Measurements from ENCODE around the gene PSMD8.
A peak's percentile ranks its signal among the peaks of the same experiment; 100 is the strongest.

Gene PSMD8

DNA sequence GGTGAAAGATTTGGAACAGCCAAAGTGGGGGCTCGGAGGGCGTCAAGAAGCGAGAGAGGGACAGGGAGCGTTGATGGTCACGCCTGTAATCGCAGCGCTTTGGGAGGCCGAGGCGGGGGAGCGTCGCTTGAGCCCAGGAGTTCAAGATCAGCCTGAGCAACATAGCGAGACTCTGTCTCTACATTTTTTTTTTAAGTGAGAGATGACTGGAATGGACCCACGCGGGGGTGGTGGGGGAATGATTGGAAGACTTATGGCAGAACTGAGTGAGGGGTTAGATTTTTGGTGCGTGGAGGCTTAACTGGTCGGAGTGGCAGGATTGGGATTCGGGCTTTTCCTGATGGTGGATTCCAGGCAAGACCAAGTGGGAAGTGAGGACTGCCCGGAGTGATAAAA lies 725 bp downstream of the PSMD8 start:
- Histone ChIP-seq H3K27ac (ENCODE audit: low read depth, low read length) (peak overlapping the region; percentile 94), H3K9me3 (ENCODE audit: control insufficient read depth in 5 of 5, low read length in 5 of 5) (no peaks in the 10 kb centered on the region), H3K9ac (ENCODE audit: low read length in 5 of 5) (peak overlapping the region; percentile 92 to 99 (median 97)), H3K4me3 (ENCODE audit: low read depth in 1 of 5, low read length in 5 of 5) (peak overlapping the region; percentile 92 to 98 (median 93)), H3K27me3 (ENCODE audit: control insufficient read depth in 5 of 5, insufficient read depth in 4 of 5, low read length in 5 of 5) (peaks cover 0 to 5% (median 3%) of the 10 kb centered on the region in 5 donors), H3K4me1 (ENCODE audit: control insufficient read depth in 5 of 5, insufficient read depth in 5 of 5, low read length in 5 of 5) (peaks cover 6 to 28% (median 27%) of the 10 kb centered on the region in 5 donors), H3K36me3 (ENCODE audit: control insufficient read depth in 5 of 5, insufficient read depth in 5 of 5, low read length in 5 of 5) (peaks cover 0 to 29% (median 22%) of the 10 kb centered on the region in 5 donors)

DNA sequence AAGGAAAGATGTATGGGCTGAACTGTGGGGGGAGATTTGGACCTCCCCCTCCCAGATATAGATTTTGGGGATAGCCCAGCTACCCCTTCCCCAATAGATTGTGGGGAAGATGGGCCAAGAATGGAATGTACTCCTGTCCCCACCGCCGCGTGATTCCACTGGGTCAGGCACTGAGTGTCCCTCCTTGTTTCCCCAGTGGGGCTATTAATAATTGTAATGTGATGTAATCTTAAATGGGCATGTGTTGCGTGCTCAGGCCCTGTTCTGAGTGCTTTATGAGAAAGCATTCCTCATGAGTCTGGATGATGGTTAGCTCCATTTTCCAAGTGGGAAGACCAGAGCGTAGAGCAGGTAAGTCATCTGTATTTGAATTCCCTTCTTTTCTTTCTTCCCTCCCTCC lies 1.4 kb downstream of the PSMD8 start:
- Histone ChIP-seq H3K4me1 (ENCODE audit: control insufficient read depth in 5 of 5, insufficient read depth in 5 of 5, low read length in 5 of 5) (peaks cover 6 to 28% (median 27%) of the 10 kb centered on the region in 5 donors), H3K9me3 (ENCODE audit: control insufficient read depth in 5 of 5, low read length in 5 of 5) (no peaks in the 10 kb centered on the region), H3K4me3 (ENCODE audit: low read depth in 1 of 5, low read length in 5 of 5) (peak overlapping the region; percentile 92 to 98 (median 93)), H3K27ac (ENCODE audit: low read depth, low read length) (peak overlapping the region; percentile 94), H3K27me3 (ENCODE audit: control insufficient read depth in 5 of 5, insufficient read depth in 4 of 5, low read length in 5 of 5) (no peaks in the 10 kb centered on the region), H3K9ac (ENCODE audit: low read length in 5 of 5) (peak overlapping the region; percentile 92 to 99 (median 97)), H3K36me3 (ENCODE audit: control insufficient read depth in 5 of 5, insufficient read depth in 5 of 5, low read length in 5 of 5) (peaks cover 0 to 36% (median 29%) of the 10 kb centered on the region in 5 donors)

DNA sequence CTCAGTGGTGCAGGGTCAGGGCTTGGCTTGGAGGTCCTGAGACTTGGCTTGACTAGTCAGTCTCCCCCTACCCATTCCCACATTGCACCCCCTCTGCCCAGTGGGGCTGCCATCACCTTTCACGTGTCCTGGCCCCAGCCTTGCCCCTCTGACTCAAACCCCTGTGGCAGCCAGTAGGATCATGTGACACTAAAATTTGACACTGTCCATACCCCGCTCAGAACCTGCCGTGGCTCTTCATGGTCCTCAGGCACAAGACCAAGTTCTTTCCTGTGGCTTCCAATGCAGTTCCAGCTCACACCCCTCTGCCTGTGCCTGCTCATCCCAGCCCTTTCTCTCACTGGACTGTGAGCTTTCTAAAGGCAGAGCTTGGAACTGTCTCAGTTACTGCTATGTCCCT lies 2.2 kb downstream of the PSMD8 start:
- Histone ChIP-seq H3K9ac (ENCODE audit: low read length in 5 of 5) (peak overlapping the region in 3 of 5 donors; percentile 20 to 99 (median 99)), H3K4me3 (ENCODE audit: low read depth in 1 of 5, low read length in 5 of 5) (peak overlapping the region in 4 of 5 donors; percentile 93 to 98 (median 94)), H3K36me3 (ENCODE audit: control insufficient read depth in 5 of 5, insufficient read depth in 5 of 5, low read length in 5 of 5) (peaks cover 0 to 44% (median 37%) of the 10 kb centered on the region in 5 donors), H3K9me3 (ENCODE audit: control insufficient read depth in 5 of 5, low read length in 5 of 5) (no peaks in the 10 kb centered on the region), H3K4me1 (ENCODE audit: control insufficient read depth in 5 of 5, insufficient read depth in 5 of 5, low read length in 5 of 5) (peaks cover 6 to 28% (median 27%) of the 10 kb centered on the region in 5 donors), H3K27me3 (ENCODE audit: control insufficient read depth in 5 of 5, insufficient read depth in 4 of 5, low read length in 5 of 5) (peaks cover 0 to 3% (median 0%) of the 10 kb centered on the region in 5 donors), H3K27ac (ENCODE audit: low read depth, low read length) (peak overlapping the region; percentile 94)

DNA sequence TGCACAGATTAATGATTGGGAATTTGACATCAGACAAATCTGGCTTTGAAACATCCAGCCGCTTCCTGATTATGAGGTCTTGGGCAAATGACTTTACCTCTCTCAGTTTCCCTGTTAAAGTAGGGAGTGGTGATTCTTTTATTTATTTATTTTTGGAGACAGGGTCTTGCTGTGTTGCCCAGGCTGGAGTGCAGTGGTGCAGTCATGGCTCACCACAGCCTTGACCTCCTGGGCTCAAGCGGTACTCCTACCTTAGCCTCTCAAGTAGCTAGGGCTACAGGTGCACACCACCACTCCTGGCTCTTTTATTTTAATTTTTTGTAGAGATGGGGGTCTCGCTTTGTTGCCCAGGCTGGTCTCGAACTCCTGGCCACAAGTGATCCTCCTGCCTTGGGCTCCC lies 2.7 kb downstream of the PSMD8 start:
- peak overlapping the region in 1 of 5 donors; percentile 99 for H3K9ac ChIP-seq (ENCODE audit: low read length in 5 of 5)
- peaks cover 0 to 49% (median 42%) of the 10 kb centered on the region in 5 donors for H3K36me3 ChIP-seq (ENCODE audit: control insufficient read depth in 5 of 5, insufficient read depth in 5 of 5, low read length in 5 of 5)
- H3K27ac ChIP-seq (ENCODE audit: low read depth, low read length) = no peak overlapping the region
- peaks cover 0 to 3% (median 0%) of the 10 kb centered on the region in 5 donors for H3K27me3 ChIP-seq (ENCODE audit: control insufficient read depth in 5 of 5, insufficient read depth in 4 of 5, low read length in 5 of 5)
- H3K4me1 ChIP-seq (ENCODE audit: control insufficient read depth in 5 of 5, insufficient read depth in 5 of 5, low read length in 5 of 5) = peaks cover 6 to 28% (median 27%) of the 10 kb centered on the region in 5 donors
- H3K4me3 ChIP-seq (ENCODE audit: low read depth in 1 of 5, low read length in 5 of 5) = peak overlapping the region in 2 of 5 donors; percentile 11 to 93
- no peaks in the 10 kb centered on the region for H3K9me3 ChIP-seq (ENCODE audit: control insufficient read depth in 5 of 5, low read length in 5 of 5)

DNA sequence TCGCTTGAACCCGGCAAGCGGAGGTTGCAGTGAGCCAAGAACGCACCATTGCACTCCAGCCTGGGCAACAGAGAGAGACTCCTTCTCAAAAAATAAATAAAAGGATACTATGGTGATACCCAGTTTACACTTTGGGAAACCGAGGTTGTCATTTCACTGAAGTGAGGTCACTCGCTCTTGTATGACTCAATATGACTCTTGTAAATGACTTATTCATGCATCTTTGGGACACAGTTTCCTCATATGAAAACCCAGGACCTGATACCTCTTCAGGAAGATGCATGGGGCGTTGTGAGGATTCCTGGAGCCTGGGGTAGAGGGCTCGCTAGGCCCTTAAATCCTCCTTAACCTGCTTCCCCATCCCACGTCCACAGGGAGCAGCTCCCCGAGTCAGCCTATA lies 4.5 kb downstream of the PSMD8 start:
- Histone ChIP-seq H3K27me3 (ENCODE audit: control insufficient read depth in 5 of 5, insufficient read depth in 4 of 5, low read length in 5 of 5) (peaks cover 0 to 3% (median 0%) of the 10 kb centered on the region in 5 donors), H3K9ac (ENCODE audit: low read length in 5 of 5) (no peak overlapping the region), H3K27ac (ENCODE audit: low read depth, low read length) (no peak overlapping the region), H3K4me1 (ENCODE audit: control insufficient read depth in 5 of 5, insufficient read depth in 5 of 5, low read length in 5 of 5) (peaks cover 6 to 27% (median 26%) of the 10 kb centered on the region in 5 donors), H3K9me3 (ENCODE audit: control insufficient read depth in 5 of 5, low read length in 5 of 5) (no peaks in the 10 kb centered on the region), H3K4me3 (ENCODE audit: low read depth in 1 of 5, low read length in 5 of 5) (no peak overlapping the region), H3K36me3 (ENCODE audit: control insufficient read depth in 5 of 5, insufficient read depth in 5 of 5, low read length in 5 of 5) (peaks cover 0 to 67% (median 58%) of the 10 kb centered on the region in 5 donors)

DNA sequence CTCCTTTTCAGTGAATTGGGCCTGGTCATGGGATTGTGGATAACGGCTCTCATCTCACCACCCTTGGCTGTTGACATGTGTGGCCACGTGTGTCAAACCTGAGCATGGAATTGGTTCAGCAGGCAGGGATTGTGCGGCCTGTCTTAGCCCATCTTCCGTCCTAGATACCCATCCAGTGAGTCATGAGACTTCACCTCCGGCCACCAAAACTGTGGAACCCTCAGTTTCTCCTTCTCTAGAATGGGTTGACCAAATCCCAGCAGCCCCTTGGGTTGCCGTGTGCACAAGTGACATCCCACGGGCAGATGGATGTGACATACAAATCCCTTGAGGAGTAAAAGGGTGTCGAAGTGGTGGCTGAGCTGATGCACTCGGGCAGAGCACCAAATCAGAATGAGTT lies 6.8 kb downstream of the PSMD8 start:
- Histone ChIP-seq H3K27me3 (ENCODE audit: control insufficient read depth in 5 of 5, insufficient read depth in 4 of 5, low read length in 5 of 5) (peaks cover 0 to 7% (median 2%) of the 10 kb centered on the region in 5 donors), H3K9ac (ENCODE audit: low read length in 5 of 5) (no peak overlapping the region), H3K9me3 (ENCODE audit: control insufficient read depth in 5 of 5, low read length in 5 of 5) (no peaks in the 10 kb centered on the region), H3K27ac (ENCODE audit: low read depth, low read length) (no peak overlapping the region), H3K4me3 (ENCODE audit: low read depth in 1 of 5, low read length in 5 of 5) (no peak overlapping the region), H3K36me3 (ENCODE audit: control insufficient read depth in 5 of 5, insufficient read depth in 5 of 5, low read length in 5 of 5) (peaks cover 0 to 80% (median 63%) of the 10 kb centered on the region in 5 donors), H3K4me1 (ENCODE audit: control insufficient read depth in 5 of 5, insufficient read depth in 5 of 5, low read length in 5 of 5) (peaks cover under 1 to 15% (median 14%) of the 10 kb centered on the region in 5 donors)

DNA sequence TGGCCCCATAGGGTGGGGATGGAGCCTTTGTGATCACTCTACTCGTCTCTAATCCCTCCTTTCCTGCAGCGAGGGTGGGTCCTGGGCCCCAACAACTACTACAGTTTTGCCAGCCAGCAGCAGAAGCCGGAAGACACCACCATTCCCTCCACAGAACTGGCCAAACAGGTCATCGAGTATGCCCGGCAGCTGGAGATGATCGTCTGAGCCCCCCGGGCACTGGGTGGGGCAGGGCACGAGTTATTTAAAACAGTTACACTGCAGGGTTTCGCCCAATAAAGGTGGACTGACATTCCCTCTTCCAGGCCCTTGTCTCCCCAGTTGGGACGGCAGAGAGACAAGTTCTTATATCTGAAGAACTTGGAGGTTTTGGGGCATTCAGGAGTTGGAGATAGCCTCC lies 8.8 kb downstream of the PSMD8 start:
- H3K9me3 ChIP-seq (ENCODE audit: control insufficient read depth in 5 of 5, low read length in 5 of 5) = no peaks in the 10 kb centered on the region
- no peak overlapping the region for H3K27ac ChIP-seq (ENCODE audit: low read depth, low read length)
- no peak overlapping the region for H3K4me3 ChIP-seq (ENCODE audit: low read depth in 1 of 5, low read length in 5 of 5)
- peaks cover 0 to 26% (median 25%) of the 10 kb centered on the region in 5 donors for H3K4me1 ChIP-seq (ENCODE audit: control insufficient read depth in 5 of 5, insufficient read depth in 5 of 5, low read length in 5 of 5)
- H3K27me3 ChIP-seq (ENCODE audit: control insufficient read depth in 5 of 5, insufficient read depth in 4 of 5, low read length in 5 of 5) = peaks cover 0 to 12% (median 2%) of the 10 kb centered on the region in 5 donors
- H3K9ac ChIP-seq (ENCODE audit: low read length in 5 of 5) = no peak overlapping the region
- peaks cover 0 to 66% (median 53%) of the 10 kb centered on the region in 5 donors for H3K36me3 ChIP-seq (ENCODE audit: control insufficient read depth in 5 of 5, insufficient read depth in 5 of 5, low read length in 5 of 5)

DNA sequence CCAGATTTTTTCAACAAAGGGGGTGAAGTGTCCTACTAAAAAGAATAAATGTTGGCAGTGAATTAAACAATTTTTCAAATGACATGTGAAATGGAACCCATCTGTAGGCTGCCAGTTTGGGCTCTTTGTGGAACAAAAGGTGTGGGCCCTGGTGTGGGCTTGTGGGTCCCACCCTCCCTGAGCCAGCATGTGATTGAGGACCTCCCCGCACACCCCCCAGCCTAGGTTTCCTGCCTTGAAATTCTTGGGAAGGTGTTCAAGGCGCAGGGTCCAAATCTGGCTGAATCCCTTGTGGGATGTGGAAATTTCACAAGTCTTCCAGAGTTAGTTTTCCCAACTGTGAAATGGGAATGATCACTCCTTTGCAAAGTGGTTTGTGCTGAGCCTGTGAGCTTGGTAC lies 9.4 kb downstream of the PSMD8 start:
- no peak overlapping the region for H3K9ac ChIP-seq (ENCODE audit: low read length in 5 of 5)
- peaks cover 0 to 13% (median 2%) of the 10 kb centered on the region in 5 donors for H3K27me3 ChIP-seq (ENCODE audit: control insufficient read depth in 5 of 5, insufficient read depth in 4 of 5, low read length in 5 of 5)
- peaks cover 0 to 65% (median 53%) of the 10 kb centered on the region in 5 donors for H3K36me3 ChIP-seq (ENCODE audit: control insufficient read depth in 5 of 5, insufficient read depth in 5 of 5, low read length in 5 of 5)
- no peak overlapping the region for H3K27ac ChIP-seq (ENCODE audit: low read depth, low read length)
- H3K4me1 ChIP-seq (ENCODE audit: control insufficient read depth in 5 of 5, insufficient read depth in 5 of 5, low read length in 5 of 5) = peaks cover 0 to 30% (median 29%) of the 10 kb centered on the region in 5 donors
- no peaks in the 10 kb centered on the region for H3K9me3 ChIP-seq (ENCODE audit: control insufficient read depth in 5 of 5, low read length in 5 of 5)
- no peak overlapping the region for H3K4me3 ChIP-seq (ENCODE audit: low read depth in 1 of 5, low read length in 5 of 5)

DNA sequence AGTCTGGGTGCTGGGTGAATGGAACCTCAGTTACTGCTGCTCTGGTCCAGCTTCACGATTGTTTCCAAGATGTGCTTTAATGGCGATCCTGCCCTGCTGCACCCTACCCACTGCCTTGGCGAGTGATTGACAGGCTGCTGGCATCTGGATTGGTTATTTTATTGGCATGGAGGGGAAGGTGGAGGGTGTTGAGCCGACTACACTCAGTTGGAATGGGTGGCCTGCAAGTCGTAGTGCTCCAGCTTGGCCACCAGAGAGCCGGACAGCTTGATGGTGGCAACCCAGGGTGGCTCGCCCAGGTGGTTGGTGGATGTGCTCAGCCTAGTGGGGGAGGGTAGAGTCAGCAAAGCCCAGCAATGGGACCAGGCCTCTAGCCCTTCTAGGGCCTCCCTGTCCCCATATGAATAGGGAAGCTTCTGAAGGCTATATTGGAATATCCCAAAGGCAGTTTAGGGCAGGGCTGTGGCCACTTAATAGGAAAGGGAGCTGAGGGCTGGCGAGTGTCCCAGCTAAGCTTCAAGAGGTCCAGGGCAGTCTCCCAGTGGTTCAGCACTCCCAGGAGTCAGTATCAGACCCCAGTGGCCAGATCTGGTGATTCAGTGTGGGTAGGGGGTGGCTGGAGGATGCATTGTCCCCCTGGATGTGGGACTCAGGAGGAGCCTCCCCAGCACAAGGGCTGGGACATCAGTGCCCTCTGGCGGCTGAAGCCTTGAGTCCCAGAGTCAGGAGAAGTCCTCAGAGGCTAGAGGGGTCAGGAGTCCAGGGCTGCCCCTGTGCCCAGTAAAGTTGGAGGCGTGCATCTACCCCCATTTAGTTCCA lies 10.0 kb downstream of the PSMD8 start:
- peaks cover 0 to 58% (median 47%) of the 10 kb centered on the region in 5 donors for H3K36me3 ChIP-seq (ENCODE audit: control insufficient read depth in 5 of 5, insufficient read depth in 5 of 5, low read length in 5 of 5)
- no peak overlapping the region for H3K27ac ChIP-seq (ENCODE audit: low read depth, low read length)
- peaks cover 0 to 36% (median 35%) of the 10 kb centered on the region in 5 donors for H3K4me1 ChIP-seq (ENCODE audit: control insufficient read depth in 5 of 5, insufficient read depth in 5 of 5, low read length in 5 of 5)
- H3K4me3 ChIP-seq (ENCODE audit: low read depth in 1 of 5, low read length in 5 of 5) = no peak overlapping the region
- peaks cover 0 to 13% (median 2%) of the 10 kb centered on the region in 5 donors for H3K27me3 ChIP-seq (ENCODE audit: control insufficient read depth in 5 of 5, insufficient read depth in 4 of 5, low read length in 5 of 5)
- no peaks in the 10 kb centered on the region for H3K9me3 ChIP-seq (ENCODE audit: control insufficient read depth in 5 of 5, low read length in 5 of 5)
- no peak overlapping the region for H3K9ac ChIP-seq (ENCODE audit: low read length in 5 of 5)

Data from subcutaneous abdominal adipose tissue (tissue), 5 donors.